SU-DHL-6 (cell line): ENCODE results near the gene KLK15.

Source experiments
- CTCF ChIP-seq: fragments of 200-600 bp; sonication (generic); IDR thresholded peaks from one replicate; pipeline ENCODE4 v1.5.1; 2017; ENCODE audit warnings: antibody characterized with exemption, mild to moderate bottlenecking, low read length, moderate library complexity; ENCODE audit not compliant: insufficient read depth, poor library complexity, severe bottlenecking
- EZH2phosphoT487 ChIP-seq: fragments of 200-600 bp; sonication (generic), shearing (Covaris generic); conservative IDR thresholded peaks from 2 replicates; pipeline ENCODE4 v1.6.1; 2018; ENCODE audit warnings: mild to moderate bottlenecking, antibody characterized with exemption, low read length, moderate library complexity, mixed read lengths

- TF ChIP-seq CTCF (no peak), EZH2phosphoT487 (no peak)
Observed at GRCh38 chr19:50878851-50879250, 45.5 kb upstream of the KLK15 start.
